ENCODE results near the gene BEST3. TPM values are rescaled to one million over a fixed set of nuclear protein-coding genes. Genes with fewer than 3 reads are reported as not detected.

The BEST3 gene
- total and polyA plus RNA-seq, 2 of the 4 experiments (the other 2 are of a cell fraction) = under 0.01 to 0.07 TPM

DNA sequence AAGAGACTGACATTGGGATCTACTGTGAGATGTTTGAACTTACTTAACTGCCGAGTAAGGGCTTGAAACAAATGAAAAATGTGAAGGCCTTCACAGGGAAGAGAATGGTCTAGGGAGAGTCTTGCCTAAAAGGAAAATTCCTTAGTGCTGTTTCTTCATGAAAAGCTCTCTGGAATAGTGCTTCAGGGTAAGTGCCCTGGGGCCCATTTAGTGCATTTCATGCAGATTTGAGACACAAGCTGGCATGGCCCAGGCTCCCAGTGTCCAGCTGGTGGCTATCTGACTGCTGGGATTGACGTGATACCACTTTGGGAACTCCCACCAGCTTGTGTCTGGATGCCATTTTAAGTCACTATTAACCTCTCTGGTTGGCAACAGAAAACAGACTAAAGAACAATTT is 26.9 kb downstream of the BEST3 start:
- Histone ChIP-seq H4K5ac (ENCODE audit: low read depth, low read length) (no peak overlapping the region), H3K4me2 (ENCODE audit: low read depth, low read length) (no peak overlapping the region), H3K36me3 (ENCODE audit: control insufficient read depth, insufficient read depth, low read length) (no peaks in the 10 kb centered on the region), H2AK9ac (replicated peaks; ENCODE audit: low read depth, low read length, poor library complexity) (no peak overlapping the region), H4K8ac (ENCODE audit: low read depth in 2 of 2, low read length in 2 of 2) (no peak overlapping the region), H3K27me3 (ENCODE audit: control insufficient read depth, insufficient read depth, low read length) (peaks cover 2% of the 10 kb centered on the region; the same call in 1 of the 2 replicates), H3K56ac (ENCODE audit: extremely low read depth, insufficient read depth, low read length) (no peak overlapping the region), H2AFZ (replicated peaks; ENCODE audit: low read length, poor library complexity) (no peak overlapping the region), H4K91ac (ENCODE audit: insufficient read depth, low read depth, low read length) (no peak overlapping the region), H3K9ac (ENCODE audit: low read depth, low read length) (no peak overlapping the region), H3K4me1 (ENCODE audit: control insufficient read depth, insufficient read depth, low read length) (no peaks in the 10 kb centered on the region), H3K9me1 (ENCODE audit: insufficient read depth, low read length) (no peaks in the 10 kb centered on the region), H3K23ac (ENCODE audit: low read depth, low read length) (no peak overlapping the region), H2BK20ac (ENCODE audit: low read depth, low read length) (no peak overlapping the region), H3K9me3 (ENCODE audit: control insufficient read depth, insufficient read depth, low read length) (no peaks in the 10 kb centered on the region), H3K18ac (ENCODE audit: low read depth, low read length) (no peak overlapping the region), H3K4ac (ENCODE audit: low read depth, low read length) (no peak overlapping the region), H3K14ac (replicated peaks; ENCODE audit: low read depth, low read length) (no peak overlapping the region), H3K27ac (ENCODE audit: insufficient read depth, low read length) (no peak overlapping the region), H3K4me3 (ENCODE audit: insufficient read depth, low read depth, low read length) (no peak overlapping the region), H2AK5ac (ENCODE audit: low read depth, low read length) (no peak overlapping the region), H2BK5ac (ENCODE audit: low read depth, low read length, poor library complexity, severe bottlenecking) (no peak overlapping the region), H4K20me1 (ENCODE audit: insufficient read depth, low read length) (no peaks in the 10 kb centered on the region), H3K79me1 (ENCODE audit: low read depth in 1 of 2, low read length in 2 of 2) (no peaks in the 10 kb centered on the region), H2BK15ac (ENCODE audit: low read depth, low read length) (no peak overlapping the region), H2BK120ac (ENCODE audit: low read depth, low read length) (no peak overlapping the region)
- TF ChIP-seq CEBPB (IDR thresholded peaks at IDR 0.05; ENCODE audit: low read depth, low read length) (no peak), SMC3 (IDR thresholded peaks at IDR 0.05; ENCODE audit: low read depth, low read length) (no peak), USF2 (IDR thresholded peaks at IDR 0.05; ENCODE audit: low read depth, low read length) (no peak), RAD21 (IDR thresholded peaks at IDR 0.05; ENCODE audit: low read length) (no peak), RFX5 (IDR thresholded peaks at IDR 0.05; ENCODE audit: low read depth, low read length) (no peak), FOS (IDR thresholded peaks at IDR 0.05; ENCODE audit: low read depth, low read length) (no peak), ELK1 (IDR thresholded peaks at IDR 0.05; ENCODE audit: borderline replicate concordance, low read depth, low read length) (no peak), MAZ (IDR thresholded peaks at IDR 0.05; ENCODE audit: borderline replicate concordance, low read depth, low read length) (no peak), CHD1 (IDR thresholded peaks at IDR 0.05; ENCODE audit: low read depth, low read length) (no peak), MXI1 (IDR thresholded peaks at IDR 0.05; ENCODE audit: borderline replicate concordance, low read depth, low read length) (no peak)
- TF ChIP-seq, protein P1, sequence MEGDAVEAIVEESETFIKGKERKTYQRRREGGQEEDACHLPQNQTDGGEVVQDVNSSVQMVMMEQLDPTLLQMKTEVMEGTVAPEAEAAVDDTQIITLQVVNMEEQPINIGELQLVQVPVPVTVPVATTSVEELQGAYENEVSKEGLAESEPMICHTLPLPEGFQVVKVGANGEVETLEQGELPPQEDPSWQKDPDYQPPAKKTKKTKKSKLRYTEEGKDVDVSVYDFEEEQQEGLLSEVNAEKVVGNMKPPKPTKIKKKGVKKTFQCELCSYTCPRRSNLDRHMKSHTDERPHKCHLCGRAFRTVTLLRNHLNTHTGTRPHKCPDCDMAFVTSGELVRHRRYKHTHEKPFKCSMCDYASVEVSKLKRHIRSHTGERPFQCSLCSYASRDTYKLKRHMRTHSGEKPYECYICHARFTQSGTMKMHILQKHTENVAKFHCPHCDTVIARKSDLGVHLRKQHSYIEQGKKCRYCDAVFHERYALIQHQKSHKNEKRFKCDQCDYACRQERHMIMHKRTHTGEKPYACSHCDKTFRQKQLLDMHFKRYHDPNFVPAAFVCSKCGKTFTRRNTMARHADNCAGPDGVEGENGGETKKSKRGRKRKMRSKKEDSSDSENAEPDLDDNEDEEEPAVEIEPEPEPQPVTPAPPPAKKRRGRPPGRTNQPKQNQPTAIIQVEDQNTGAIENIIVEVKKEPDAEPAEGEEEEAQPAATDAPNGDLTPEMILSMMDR (conservative IDR thresholded peaks at IDR 0.05; ENCODE audit: low read depth, low read length) = no peak
- intact Hi-C loops (cut with micrococcal nuclease) (no loop called here), in situ Hi-C loops (cut with MboI; ENCODE audit: low sequenced_read_pairs) (no loop called here), dilution Hi-C loops (cut with HindIII; ENCODE audit: low sequenced_read_pairs, unreplicated experiment) (no loop called here)
- DNase-seq (no peak), ATAC-seq (ENCODE audit: low read depth) (no peak)
- ChIA-PET POLR2A (ENCODE audit: unreplicated experiment) (no interaction called here), CTCF (no interaction called here)
- 80% methylated on average over 1 of the region's 2 CpGs; no CpG with 5 or more reads in 1 of the 2 experiments for WGBS, 2 experiments (ENCODE audit: extremely low coverage in 2 of 2, insufficient read length in 1 of 2)
- BruUV-seq (replicated peaks) = no TSS peak

Data from IMR-90 (cell line).